ENCODE data around the gene PTH2R. TPM values are rescaled to one million over a fixed set of nuclear protein-coding genes. Genes with fewer than 3 reads are reported as not detected.

PTH2R gene
- total and polyA plus RNA-seq, 2 of the 13 experiments (the other 11 are each of a cell fraction or from before 2014, with no cell fraction given), result 0.04 TPM; not detected in 1

DNA sequence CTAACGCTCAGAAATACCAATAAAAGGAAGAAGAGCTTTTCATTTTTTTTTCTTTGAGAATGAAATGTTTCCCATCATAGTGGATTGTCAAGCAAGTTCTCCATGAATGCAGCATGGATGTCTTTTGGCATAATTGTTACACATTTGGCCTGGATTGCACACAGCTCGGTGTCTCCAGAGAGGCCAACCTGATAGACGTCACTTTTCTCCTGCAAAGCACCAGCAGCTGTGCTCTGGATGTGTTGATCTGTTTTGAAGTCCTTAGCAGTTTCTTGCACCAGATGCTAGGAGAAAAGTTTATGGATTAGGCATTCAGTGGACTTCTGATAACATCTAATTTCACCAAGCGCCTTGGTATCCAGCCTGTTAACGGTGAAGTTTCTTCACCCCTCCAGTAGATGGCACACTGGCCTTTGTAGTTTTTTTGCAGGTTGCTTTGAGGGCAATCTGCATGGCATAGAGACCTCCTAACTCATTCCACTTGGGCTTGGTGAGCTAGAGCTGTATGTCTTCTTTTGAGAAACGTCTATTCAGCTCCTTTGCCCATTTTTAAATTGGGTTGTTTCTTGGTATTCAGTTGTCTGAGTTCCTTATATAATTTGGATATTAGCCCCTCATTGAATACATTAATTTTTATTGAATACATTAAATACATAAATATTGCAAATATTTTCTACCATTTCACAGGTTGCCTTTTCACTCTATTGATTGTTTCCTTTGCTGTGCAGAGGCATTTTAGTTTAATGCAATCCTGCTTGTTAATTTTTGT lies 59.7 kb downstream of the PTH2R start:
- no peak overlapping the region for H3K9ac ChIP-seq (ENCODE audit: insufficient read depth, low read depth, low read length)
- H3K4me3 ChIP-seq (replicated peaks in 1 of 3; ENCODE audit: insufficient read depth in 1 of 3, low read depth in 2 of 3, low read length in 3 of 3), result no peak overlapping the region
- BruUV-seq (replicated peaks), result no TSS peak
- FAIRE-seq, result peak; percentile 70
- H3K4me1 ChIP-seq (ENCODE audit: insufficient read depth, low read length), result no peaks in the 10 kb centered on the region
- DNase-seq (ENCODE audit: low spot score), result peak; percentile 61
- no peak overlapping the region for H3K4me2 ChIP-seq (ENCODE audit: low read depth, low read length)
- ChIA-PET POLR2A (no interaction called here), CTCF (ENCODE audit: low intra/inter-chr PET ratio, low total read pairs) (interaction anchor here (0.6 to 2.2 kb wide), 4 partner anchors 742 to 957 kb away, joined by 3 to 19 read pairs (median 4); partner anchors contain the start of gene MAP2)
- intact Hi-C loops (cut with micrococcal nuclease; ENCODE audit: unreplicated experiment), result loop anchor here (1.0 to 2.0 kb wide), 4 partner anchors 72 to 865 kb away; no protein-coding TSS in a partner anchor
- WGBS (ENCODE audit: low lambda C conversion rate), result 25% methylated on average over 6 of the region's 6 CpGs
- no peaks in the 10 kb centered on the region for H3K27me3 ChIP-seq (ENCODE audit: control insufficient read depth in 1 of 2, insufficient read depth in 2 of 2, low read length in 2 of 2)
- no peaks in the 10 kb centered on the region for H3K79me2 ChIP-seq (ENCODE audit: insufficient read depth, low read length)
- H2AFZ ChIP-seq (ENCODE audit: low read length), result no peak overlapping the region
- H3K27ac ChIP-seq (ENCODE audit: extremely low read length, insufficient read depth, low read length), result no peak overlapping the region
- H3K9me3 ChIP-seq (ENCODE audit: low read length), result no peaks in the 10 kb centered on the region
- no peaks in the 10 kb centered on the region for H3K36me3 ChIP-seq (replicated peaks in 1 of 2; ENCODE audit: control insufficient read depth in 1 of 2, insufficient read depth in 2 of 2, low read length in 2 of 2)
- peak; percentile 95 for ATAC-seq
- TF ChIP-seq ZNF296 (CRISPR knock-in tag; conservative IDR thresholded peaks at IDR 0.05), result no peak
- TF ChIP-seq PCBP1 (IDR thresholded peaks at IDR 0.05; ENCODE audit: borderline replicate concordance, low read depth, low read length), result no peak
- no peak for TF ChIP-seq ZNF850 (CRISPR knock-in tag; conservative IDR thresholded peaks at IDR 0.05)
- TF ChIP-seq RFXANK (CRISPR knock-in tag; IDR thresholded peaks at IDR 0.05), result no peak
- TF ChIP-seq SMC3 (IDR thresholded peaks at IDR 0.05; ENCODE audit: low read length), result peak; percentile 88; the same call in 1 of the 2 replicates
- TF ChIP-seq ZNF138 (CRISPR knock-in tag; IDR thresholded peaks at IDR 0.05; ENCODE audit: low read depth), result no peak
- peak; percentile 76 for TF ChIP-seq RAD21 (CRISPR knock-in tag; IDR thresholded peaks at IDR 0.05)
- TF ChIP-seq SMAD1 (CRISPR knock-in tag; IDR thresholded peaks at IDR 0.05; ENCODE audit: borderline replicate concordance, low read depth), result no peak
- no peak for TF ChIP-seq ZNF557 (CRISPR knock-in tag; IDR thresholded peaks at IDR 0.05)
- TF ChIP-seq, protein P1, sequence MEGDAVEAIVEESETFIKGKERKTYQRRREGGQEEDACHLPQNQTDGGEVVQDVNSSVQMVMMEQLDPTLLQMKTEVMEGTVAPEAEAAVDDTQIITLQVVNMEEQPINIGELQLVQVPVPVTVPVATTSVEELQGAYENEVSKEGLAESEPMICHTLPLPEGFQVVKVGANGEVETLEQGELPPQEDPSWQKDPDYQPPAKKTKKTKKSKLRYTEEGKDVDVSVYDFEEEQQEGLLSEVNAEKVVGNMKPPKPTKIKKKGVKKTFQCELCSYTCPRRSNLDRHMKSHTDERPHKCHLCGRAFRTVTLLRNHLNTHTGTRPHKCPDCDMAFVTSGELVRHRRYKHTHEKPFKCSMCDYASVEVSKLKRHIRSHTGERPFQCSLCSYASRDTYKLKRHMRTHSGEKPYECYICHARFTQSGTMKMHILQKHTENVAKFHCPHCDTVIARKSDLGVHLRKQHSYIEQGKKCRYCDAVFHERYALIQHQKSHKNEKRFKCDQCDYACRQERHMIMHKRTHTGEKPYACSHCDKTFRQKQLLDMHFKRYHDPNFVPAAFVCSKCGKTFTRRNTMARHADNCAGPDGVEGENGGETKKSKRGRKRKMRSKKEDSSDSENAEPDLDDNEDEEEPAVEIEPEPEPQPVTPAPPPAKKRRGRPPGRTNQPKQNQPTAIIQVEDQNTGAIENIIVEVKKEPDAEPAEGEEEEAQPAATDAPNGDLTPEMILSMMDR (CRISPR knock-in tag; IDR thresholded peaks at IDR 0.05), result peak; percentile 86
- peak; percentile 87 for TF ChIP-seq STAG1 (CRISPR knock-in tag; IDR thresholded peaks at IDR 0.05)
- in situ Hi-C loops (cut with HindIII; ENCODE audit: extremely low pct_ligation_motif_present, low pct_unique_long_range_greater_than_20kb), result loop anchor here (10.0 kb wide), 1 partner anchor 738 kb away; no protein-coding TSS in a partner anchor
- H4K20me1 ChIP-seq (ENCODE audit: insufficient read depth, low read length), result no peaks in the 10 kb centered on the region

Measured in HepG2 (cell line).